PFSK-1 (cell line): ENCODE data around the gene HAS3.

Experiments
- FOXP2 ChIP-seq: optimal IDR thresholded peaks from 2 replicates; pipeline ENCODE3; 2011; ENCODE audit warnings: borderline replicate concordance, control low read depth, inconsistent platforms; ENCODE audit not compliant: insufficient read depth; ENCODE audit errors: extremely low read length, extremely low read depth
- POLR2AphosphoS5 ChIP-seq: IDR thresholded peaks from 2 replicates; pipeline ENCODE4 v1.6.1; 2012; ENCODE audit warnings: low read depth, mild to moderate bottlenecking, control low read depth, low read length, moderate library complexity
- REST ChIP-seq, 2 experiments: IDR thresholded peaks; 2 replicates each; pipeline versions ENCODE4 v1.6.1 to v1.8.0; 2011 to 2012; ENCODE audit warnings: low read depth in 2 of 2, low read length in 2 of 2, control low read depth in 1 of 2, inconsistent platforms in 1 of 2, mild to moderate bottlenecking in 1 of 2, moderate library complexity in 1 of 2; ENCODE audit not compliant: insufficient read depth in 1 of 2
- SIN3A ChIP-seq: IDR thresholded peaks from 2 replicates; pipeline ENCODE4 v1.6.1; 2012; ENCODE audit warnings: mild to moderate bottlenecking, low read length, moderate library complexity, borderline replicate concordance; ENCODE audit not compliant: insufficient read depth
- TAF1 ChIP-seq: IDR thresholded peaks from 2 replicates; pipeline ENCODE4 v1.6.1; 2012; ENCODE audit warnings: low read length, control low read depth, borderline replicate concordance; ENCODE audit not compliant: insufficient read depth

- no peak for TF ChIP-seq REST (IDR thresholded peaks at IDR 0.05; ENCODE audit: insufficient read depth in 1 of 2, low read depth in 2 of 2, low read length in 2 of 2)
- TF ChIP-seq TAF1: no peak
- TF ChIP-seq POLR2AphosphoS5: no peak
- TF ChIP-seq SIN3A: no peak
- no peak for TF ChIP-seq FOXP2
These were observed 16.8 kb upstream of the HAS3 start for GRCh38 chr16:69088684-69089083.
